ENCODE results near the gene ANO2.

ANO2 gene

DNA sequence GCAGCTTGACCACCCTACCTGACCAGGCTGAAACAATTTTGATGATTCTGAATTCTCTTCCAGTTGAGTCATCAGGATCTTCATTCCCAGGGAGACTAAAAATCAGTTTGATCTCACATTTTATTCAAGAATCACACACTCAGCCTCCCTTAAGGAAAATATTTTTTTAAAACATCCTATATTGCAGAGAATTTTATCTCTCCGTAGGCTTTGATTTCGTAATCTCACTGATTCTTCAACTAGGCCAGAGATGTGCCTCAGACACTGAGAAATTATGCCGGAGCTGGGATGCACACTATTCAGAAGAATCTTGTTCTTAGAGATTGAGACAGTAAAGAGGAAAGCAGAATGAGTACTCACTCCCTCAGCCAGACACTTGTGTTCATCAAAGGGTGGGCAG, 7.0 kb upstream of the ANO2 start:
- DNase-seq (ENCODE audit: low read depth), result no peak
- TF ChIP-seq, protein P1, sequence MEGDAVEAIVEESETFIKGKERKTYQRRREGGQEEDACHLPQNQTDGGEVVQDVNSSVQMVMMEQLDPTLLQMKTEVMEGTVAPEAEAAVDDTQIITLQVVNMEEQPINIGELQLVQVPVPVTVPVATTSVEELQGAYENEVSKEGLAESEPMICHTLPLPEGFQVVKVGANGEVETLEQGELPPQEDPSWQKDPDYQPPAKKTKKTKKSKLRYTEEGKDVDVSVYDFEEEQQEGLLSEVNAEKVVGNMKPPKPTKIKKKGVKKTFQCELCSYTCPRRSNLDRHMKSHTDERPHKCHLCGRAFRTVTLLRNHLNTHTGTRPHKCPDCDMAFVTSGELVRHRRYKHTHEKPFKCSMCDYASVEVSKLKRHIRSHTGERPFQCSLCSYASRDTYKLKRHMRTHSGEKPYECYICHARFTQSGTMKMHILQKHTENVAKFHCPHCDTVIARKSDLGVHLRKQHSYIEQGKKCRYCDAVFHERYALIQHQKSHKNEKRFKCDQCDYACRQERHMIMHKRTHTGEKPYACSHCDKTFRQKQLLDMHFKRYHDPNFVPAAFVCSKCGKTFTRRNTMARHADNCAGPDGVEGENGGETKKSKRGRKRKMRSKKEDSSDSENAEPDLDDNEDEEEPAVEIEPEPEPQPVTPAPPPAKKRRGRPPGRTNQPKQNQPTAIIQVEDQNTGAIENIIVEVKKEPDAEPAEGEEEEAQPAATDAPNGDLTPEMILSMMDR (IDR thresholded peaks at IDR 0.05; ENCODE audit: insufficient read depth, low read depth, low read length, missing control alignments), result no peak
- no peak overlapping the region for H3K4me3 ChIP-seq (ENCODE audit: low read length)

DNA sequence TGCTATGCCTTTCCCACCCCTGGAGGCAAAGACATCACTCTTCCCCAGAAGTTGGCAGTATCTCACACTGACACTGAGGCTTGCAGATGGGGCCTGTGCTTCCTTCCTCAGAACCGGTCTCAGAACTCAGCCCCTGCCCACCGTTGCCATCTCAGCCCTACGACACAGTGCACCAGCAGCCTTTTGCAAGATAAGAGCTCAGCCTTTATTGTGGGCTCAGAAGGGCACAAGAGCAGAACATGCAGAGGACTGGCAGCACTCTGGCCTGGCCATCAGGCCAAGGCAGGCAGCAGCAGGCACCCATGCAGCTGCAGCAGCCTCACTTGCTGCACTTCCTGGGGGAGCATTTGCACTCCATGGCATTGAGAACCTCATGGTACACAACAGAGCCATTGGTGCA, 3.6 kb upstream of the ANO2 start:
- TF ChIP-seq, protein P1 (IDR thresholded peaks at IDR 0.05; ENCODE audit: insufficient read depth, low read depth, low read length, missing control alignments), result no peak
- no peak for DNase-seq (ENCODE audit: low read depth)

DNA sequence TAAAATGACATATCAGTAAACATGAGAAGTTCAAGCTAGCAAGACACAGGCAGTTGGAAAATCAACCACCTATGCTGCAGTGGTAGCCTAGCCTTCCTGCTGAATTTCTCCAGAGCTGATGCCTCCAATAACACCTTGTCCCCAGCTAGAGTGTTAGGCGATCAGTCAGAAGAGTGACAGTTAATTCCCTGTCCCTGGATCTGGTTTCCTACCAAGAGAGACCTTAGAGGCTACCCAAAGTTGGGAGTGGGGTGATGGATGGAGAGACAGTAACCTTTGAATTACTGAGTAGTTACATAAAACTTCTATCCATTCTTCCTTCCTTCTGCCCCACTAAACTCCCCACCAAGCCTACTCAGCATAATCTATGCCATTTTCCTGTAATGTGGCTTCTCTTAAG, 1.9 kb upstream of the ANO2 start:
- no peak overlapping the region for H3K4me3 ChIP-seq (ENCODE audit: low read length)
- TF ChIP-seq, protein P1 (IDR thresholded peaks at IDR 0.05; ENCODE audit: insufficient read depth, low read depth, low read length, missing control alignments), result no peak
- no peak for DNase-seq (ENCODE audit: low read depth)

More for the DNA sequence above, 3.6 kb upstream of the ANO2 start:
- no peak overlapping the region for H3K4me3 ChIP-seq (ENCODE audit: low read length)

DNA sequence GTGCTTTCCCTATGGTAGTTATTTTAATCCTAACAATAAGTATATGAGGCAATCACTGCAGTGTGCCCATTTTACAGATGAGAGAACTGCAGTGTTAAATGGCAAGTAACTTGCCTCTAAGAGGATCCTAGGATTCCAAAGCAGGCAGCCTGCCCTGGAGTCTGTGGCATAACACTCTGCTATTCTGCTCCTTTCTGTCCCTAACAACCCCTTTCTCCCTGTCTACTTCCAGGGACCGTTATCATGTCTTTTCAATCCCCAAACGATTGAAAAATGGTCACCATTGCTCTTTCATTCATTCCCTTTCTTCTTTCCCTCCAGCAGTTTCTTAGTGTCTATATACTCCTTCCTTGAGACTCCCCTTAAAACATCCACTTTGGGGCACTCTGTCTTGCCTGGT, 1.3 kb upstream of the ANO2 start:
- TF ChIP-seq, protein P1 (IDR thresholded peaks at IDR 0.05; ENCODE audit: insufficient read depth, low read depth, low read length, missing control alignments), result no peak
- H3K4me3 ChIP-seq (ENCODE audit: low read length), result no peak overlapping the region
- no peak for DNase-seq (ENCODE audit: low read depth)

DNA sequence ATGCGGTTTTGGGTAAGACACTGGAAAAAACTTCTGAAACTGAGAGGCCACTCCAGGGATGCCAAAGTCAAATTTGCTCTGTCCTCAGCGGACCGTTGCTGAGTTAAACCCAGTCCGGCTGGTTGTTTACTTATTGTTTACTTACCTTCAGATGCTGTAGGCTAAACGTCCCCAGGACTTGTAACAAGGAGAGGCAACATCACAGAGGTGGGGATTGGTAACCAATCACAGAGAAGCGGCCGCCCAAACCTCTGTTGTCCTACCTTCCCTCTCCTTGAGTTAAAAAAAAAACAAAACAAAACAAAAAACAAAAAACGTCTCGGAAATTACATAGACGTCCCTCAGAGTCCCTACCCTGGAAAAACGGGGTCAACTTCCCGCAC, 380 bp downstream of the ANO2 start:
- peak overlapping the region; percentile 23 for H3K4me3 ChIP-seq (ENCODE audit: low read length)
- DNase-seq (ENCODE audit: low read depth), result no peak
- TF ChIP-seq, protein P1 (IDR thresholded peaks at IDR 0.05; ENCODE audit: insufficient read depth, low read depth, low read length, missing control alignments), result no peak

DNA sequence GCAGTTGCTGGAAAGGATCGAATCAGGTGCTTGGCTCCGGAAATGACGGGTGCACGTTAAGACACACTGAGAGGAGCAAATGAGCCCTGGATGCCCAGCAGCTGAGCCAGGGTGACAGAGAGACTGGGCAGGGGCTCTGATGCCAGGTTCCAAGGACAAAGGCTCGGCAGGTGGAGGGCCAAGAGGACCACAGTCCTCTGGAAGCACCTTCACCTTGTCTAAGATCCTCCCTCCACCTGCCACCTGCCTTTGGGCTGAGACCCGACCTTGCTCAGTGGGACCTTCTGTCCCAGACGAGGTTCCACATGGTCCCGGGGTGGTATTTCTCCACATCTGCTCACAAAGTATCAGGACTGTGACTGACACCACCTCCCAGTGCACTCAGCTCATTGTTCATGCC, 1.0 kb downstream of the ANO2 start:
- no peak for DNase-seq (ENCODE audit: low read depth)
- TF ChIP-seq, protein P1 (IDR thresholded peaks at IDR 0.05; ENCODE audit: insufficient read depth, low read depth, low read length, missing control alignments), result no peak

DNA sequence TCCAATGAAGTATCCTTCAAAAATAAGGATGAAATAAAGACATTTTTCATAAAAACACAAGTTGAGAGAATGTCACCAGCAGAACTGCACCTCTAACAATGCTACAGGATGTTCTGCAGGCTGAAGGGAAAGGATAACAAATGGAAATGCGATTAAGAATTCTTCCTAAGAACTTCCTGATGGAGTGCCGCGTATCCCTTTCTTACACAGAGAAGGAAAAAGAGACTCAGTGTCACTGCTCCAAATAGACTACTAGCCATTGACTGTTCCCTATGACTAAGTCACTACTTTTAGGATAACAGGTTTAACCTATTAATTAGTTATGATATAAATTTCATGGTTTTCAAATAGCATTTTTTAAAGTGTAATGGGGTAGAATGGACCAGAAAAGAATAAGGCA, 3.2 kb downstream of the ANO2 start:
- TF ChIP-seq, protein P1 (IDR thresholded peaks at IDR 0.05; ENCODE audit: insufficient read depth, low read depth, low read length, missing control alignments), result no peak
- no peak overlapping the region for H3K4me3 ChIP-seq (ENCODE audit: low read length)
- DNase-seq (ENCODE audit: low read depth), result no peak

More for the DNA sequence above, 1.0 kb downstream of the ANO2 start:
- H3K4me3 ChIP-seq (ENCODE audit: low read length), result no peak overlapping the region

Data from epithelial cell of esophagus (primary cell).